KMS-11 (cell line): Measurements from ENCODE around the gene SLC4A9.

ENCODE experiments used
- H2AFZ ChIP-seq: fragments of 200-600 bp; sonication (generic); 2 replicates; pipeline ENCODE4 v1.6.1; 2016; ENCODE audit warnings: antibody characterized with exemption, mixed run types, low read depth
- H3K27ac ChIP-seq: fragments of 200-600 bp; sonication (generic); 2 replicates; pipeline ENCODE4 v1.6.1; 2016; ENCODE audit warnings: mild to moderate bottlenecking, mixed run types
- H3K27me3 ChIP-seq: fragments of 200-600 bp; sonication (generic); 2 replicates; pipeline ENCODE4 v1.6.1; 2017; ENCODE audit warnings: mild to moderate bottlenecking, low read depth, mixed run types, moderate library complexity; ENCODE audit not compliant: insufficient read depth
- H3K36me3 ChIP-seq: fragments of 200-600 bp; sonication (generic); 2 replicates; pipeline ENCODE4 v1.6.1; 2017; ENCODE audit warnings: mild to moderate bottlenecking, mixed run types; ENCODE audit not compliant: insufficient read depth
- H3K4me1 ChIP-seq: fragments of 200-600 bp; sonication (generic); 2 replicates; pipeline ENCODE4 v1.6.1; 2016; ENCODE audit warnings: mild to moderate bottlenecking, low read depth, mixed run types; ENCODE audit not compliant: poor library complexity, severe bottlenecking
- H3K4me2 ChIP-seq: fragments of 200-600 bp; sonication (generic); 2 replicates; pipeline ENCODE4 v1.7.0; 2016; ENCODE audit warnings: mild to moderate bottlenecking, mixed run types
- H3K4me3 ChIP-seq: fragments of 200-600 bp; sonication (generic); IDR thresholded peaks from 2 replicates; pipeline ENCODE4 v1.6.1; 2017; ENCODE audit warnings: low read depth, low read length, mixed read lengths; ENCODE audit not compliant: insufficient read depth
- H3K79me2 ChIP-seq: fragments of 200-600 bp; sonication (generic); 2 replicates; pipeline ENCODE4 v1.6.1; 2016; ENCODE audit warnings: low read depth, mixed run types; ENCODE audit not compliant: insufficient read depth
- H3K9ac ChIP-seq: fragments of 200-600 bp; sonication (generic); 2 replicates; pipeline ENCODE4 v1.6.1; 2016; ENCODE audit warnings: mild to moderate bottlenecking, mixed run types
- H4K20me1 ChIP-seq: fragments of 200-600 bp; sonication (generic); 2 replicates; pipeline ENCODE4 v1.6.1; 2016; ENCODE audit warnings: mild to moderate bottlenecking, mixed run types; ENCODE audit not compliant: insufficient read depth
- CTCF ChIP-seq: fragments of 200-600 bp; sonication (generic); conservative IDR thresholded peaks from 2 replicates; pipeline ENCODE4 v1.6.1; 2017; ENCODE audit warnings: low read depth, mild to moderate bottlenecking, antibody characterized with exemption, low read length, moderate library complexity, mixed read lengths

The SLC4A9 gene

GRCh38 chr5:140367256-140368013, 7.4 kb downstream of the SLC4A9 start:
- Histone ChIP-seq H3K4me2 (no peak overlapping the region), H3K9ac (no peak overlapping the region), H3K4me3 (no peak overlapping the region), H2AFZ (no peak overlapping the region), H4K20me1 (no peaks in the 10 kb centered on the region), H3K27me3 (no peaks in the 10 kb centered on the region), H3K4me1 (no peaks in the 10 kb centered on the region), H3K27ac (no peak overlapping the region), H3K36me3 (no peaks in the 10 kb centered on the region), H3K79me2 (no peaks in the 10 kb centered on the region)
- no peak for TF ChIP-seq CTCF

GRCh38 chr5:140371356-140372151, 11.6 kb downstream of the SLC4A9 start:
- Histone ChIP-seq H3K9ac (no peak overlapping the region), H3K36me3 (no peaks in the 10 kb centered on the region), H3K4me2 (no peak overlapping the region), H3K4me1 (no peaks in the 10 kb centered on the region), H3K79me2 (no peaks in the 10 kb centered on the region), H3K27ac (no peak overlapping the region), H3K4me3 (no peak overlapping the region), H4K20me1 (no peaks in the 10 kb centered on the region), H3K27me3 (no peaks in the 10 kb centered on the region), H2AFZ (no peak overlapping the region)
- TF ChIP-seq CTCF, result no peak

GRCh38 chr5:140372971-140373487, 13.0 kb downstream of the SLC4A9 start:
- Histone ChIP-seq H3K79me2 (no peaks in the 10 kb centered on the region), H3K36me3 (no peaks in the 10 kb centered on the region), H3K4me2 (no peak overlapping the region), H3K9ac (no peak overlapping the region), H2AFZ (no peak overlapping the region), H3K4me3 (no peak overlapping the region), H3K4me1 (no peaks in the 10 kb centered on the region), H4K20me1 (no peaks in the 10 kb centered on the region), H3K27ac (no peak overlapping the region), H3K27me3 (no peaks in the 10 kb centered on the region)
- TF ChIP-seq CTCF, result peak; percentile 84

GRCh38 chr5:140381351-140381750, 21.4 kb downstream of the SLC4A9 start:
- H4K20me1 ChIP-seq, result no peaks in the 10 kb centered on the region
- H3K27me3 ChIP-seq, result no peaks in the 10 kb centered on the region
- no peak for TF ChIP-seq CTCF
- H2AFZ ChIP-seq, result no peak overlapping the region
- H3K4me2 ChIP-seq, result no peak overlapping the region
- no peaks in the 10 kb centered on the region for H3K4me1 ChIP-seq
- no peaks in the 10 kb centered on the region for H3K79me2 ChIP-seq
- no peak overlapping the region for H3K9ac ChIP-seq
- no peak overlapping the region for H3K4me3 ChIP-seq
- H3K36me3 ChIP-seq, result no peaks in the 10 kb centered on the region
- no peak overlapping the region for H3K27ac ChIP-seq
